CD14-positive monocyte (primary cell): ENCODE results near the gene IGF1R. TPM values are rescaled to one million over a fixed set of nuclear protein-coding genes. Genes with fewer than 3 reads are reported as not detected.

Experiments
- DNase-seq, 3 donors: peaks; one replicate each; pipeline ENCODE4 v3.0.0-alpha.2; 2011 to 2022
- H2AFZ ChIP-seq: 2 replicates; pipeline ENCODE4 v1.6.0; 2012; ENCODE audit warnings: mild to moderate bottlenecking, low read depth, low read length, inconsistent platforms; ENCODE audit not compliant: insufficient read depth, poor library complexity, severe bottlenecking
- H3K27ac ChIP-seq, 2 donors: 1 replicate in 1 of 2; 2 replicates in 1 of 2; pipeline ENCODE4 v1.5.1; 2012 to 2013; ENCODE audit warnings: low read length in 2 of 2, control low read depth in 1 of 2, inconsistent platforms in 1 of 2, low read depth in 1 of 2, mild to moderate bottlenecking in 1 of 2
- H3K27me3 ChIP-seq, 2 donors: one replicate each; pipeline versions ENCODE4 v1.6.0 to v1.6.1; 2011 to 2013; ENCODE audit warnings: low read length in 2 of 2; ENCODE audit not compliant: control insufficient read depth in 2 of 2, insufficient read depth in 2 of 2
- H3K36me3 ChIP-seq, 2 donors: replicated peaks in 1 of 2; 1 replicate in 1 of 2; 2 replicates in 1 of 2; pipeline versions ENCODE4 v1.5.1 to v1.6.1; 2012 to 2013; ENCODE audit warnings: low read length in 2 of 2, control low read depth in 1 of 2, inconsistent platforms in 1 of 2, mild to moderate bottlenecking in 1 of 2; ENCODE audit not compliant: insufficient read depth in 2 of 2, control insufficient read depth in 1 of 2
- H3K4me1 ChIP-seq, 2 donors: 1 replicate in 1 of 2; 2 replicates in 1 of 2; pipeline versions ENCODE4 v1.5.1 to v1.6.1; 2012 to 2013; ENCODE audit warnings: low read length in 2 of 2, control low read depth in 1 of 2, inconsistent platforms in 1 of 2, mild to moderate bottlenecking in 1 of 2, moderate library complexity in 1 of 2; ENCODE audit not compliant: insufficient read depth in 2 of 2, control insufficient read depth in 1 of 2
- H3K4me2 ChIP-seq: replicated peaks from 2 replicates; pipeline ENCODE3; 2012; ENCODE audit warnings: low read length, moderate library complexity, mild to moderate bottlenecking; ENCODE audit not compliant: poor library complexity, severe bottlenecking; ENCODE audit errors: extremely low read depth
- H3K4me3 ChIP-seq, 3 experiments: fragments of 200-600 bp in 1 of 3; sonication (generic) in 1 of 3; replicated peaks in 1 of 3; 1 replicate in 2 of 3; 2 replicates in 1 of 3; pipeline ENCODE4 v1.5.1; 2011 to 2013; ENCODE audit warnings: low read length in 3 of 3, mild to moderate bottlenecking in 3 of 3, control low read depth in 2 of 3, low read depth in 2 of 3, inconsistent platforms in 1 of 3, moderate library complexity in 1 of 3
- H3K79me2 ChIP-seq: 2 replicates; pipeline ENCODE4 v1.6.0; 2012; ENCODE audit warnings: mild to moderate bottlenecking, control low read depth, inconsistent platforms, low read length, moderate library complexity; ENCODE audit not compliant: insufficient read depth
- H3K9ac ChIP-seq: 2 replicates; pipeline ENCODE4 v1.6.0; 2017; ENCODE audit warnings: low read length, mild to moderate bottlenecking; ENCODE audit not compliant: insufficient read depth, poor library complexity, severe bottlenecking
- H3K9me3 ChIP-seq, 2 donors: replicated peaks in 1 of 2; 1 replicate in 1 of 2; 2 replicates in 1 of 2; pipeline versions ENCODE4 v1.5.1 to v1.6.1; 2012 to 2013; ENCODE audit warnings: low read length in 2 of 2, control low read depth in 1 of 2; ENCODE audit not compliant: control insufficient read depth in 1 of 2, insufficient read depth in 1 of 2
- H4K20me1 ChIP-seq: 2 replicates; pipeline ENCODE4 v1.6.0; 2012; ENCODE audit warnings: mild to moderate bottlenecking, low read length, control low read depth, moderate library complexity; ENCODE audit not compliant: insufficient read depth
- H3K27ac Mint-ChIP-seq, 7 donors: one replicate each; pipeline ENCODE4 v1.8.0; 2020; ENCODE audit warnings: mild to moderate bottlenecking in 7 of 7, mixed read lengths in 7 of 7, moderate library complexity in 6 of 7, inconsistent platforms in 2 of 7
- H3K27me3 Mint-ChIP-seq, 3 donors: one replicate each; pipeline ENCODE4 v1.8.0; 2021 to 2022; ENCODE audit warnings: low read depth in 3 of 3, mild to moderate bottlenecking in 3 of 3, mixed read lengths in 3 of 3, moderate library complexity in 3 of 3, inconsistent platforms in 1 of 3
- H3K36me3 Mint-ChIP-seq, 2 donors: one replicate each; pipeline ENCODE4 v1.8.0; 2020; ENCODE audit warnings: mixed read lengths in 2 of 2, inconsistent platforms in 1 of 2, mild to moderate bottlenecking in 1 of 2
- H3K4me1 Mint-ChIP-seq: one replicate; pipeline ENCODE4 v1.8.0; 2020; ENCODE audit warnings: mild to moderate bottlenecking, mixed read lengths
- H3K4me3 Mint-ChIP-seq, 2 donors: one replicate each; pipeline ENCODE4 v1.8.0; 2020; ENCODE audit warnings: mild to moderate bottlenecking in 2 of 2, mixed read lengths in 2 of 2, moderate library complexity in 1 of 2
- H3K9me3 Mint-ChIP-seq, 7 donors: one replicate each; pipeline ENCODE4 v1.8.0; 2020 to 2022; ENCODE audit warnings: mixed read lengths in 7 of 7, mild to moderate bottlenecking in 6 of 7, moderate library complexity in 6 of 7, inconsistent platforms in 2 of 7
- WGBS: methylation state at CpG from one replicate; pipeline ENCODE4 v1.1.5; 2013; ENCODE audit warnings: missing lambda C conversion rate; ENCODE audit not compliant: insufficient coverage; 5-methylcytosine and 5-hydroxymethylcytosine counted together
- intact Hi-C, 2 donors: fragments of 100-400 bp; cut with micrococcal nuclease; formaldehyde crosslinking; loops; one replicate each; pipeline versions ENCODE4 v1.15.0 to v1.15.1; 2023
- polyA plus RNA-seq, 3 donors: library from polyadenylated mRNA; depleted of rRNA in 1 of 3; unstranded in 2 of 3; stranded (reverse) in 1 of 3; fragments of 300-500 nt in 2 of 3; fragments of >200 nt in 1 of 3; fragmentation: Illumina TruSeq in 2 of 3; gene quantifications; 1 replicate in 2 of 3; 2 replicates in 1 of 3; pipeline ENCODE4 v1.2.3, GENCODE V29; 2012 to 2021
- TF ChIP-seq, protein P1 (sequence below): fragments of 200-600 bp; IDR thresholded peaks from one replicate; pipeline ENCODE4 v1.8.0; 2022; ENCODE audit warnings: antibody characterized with exemption, mild to moderate bottlenecking

IGF1R gene
- polyA plus RNA-seq, 3 donors = 0.35 to 4.9 (median 0.67) TPM

DNA sequence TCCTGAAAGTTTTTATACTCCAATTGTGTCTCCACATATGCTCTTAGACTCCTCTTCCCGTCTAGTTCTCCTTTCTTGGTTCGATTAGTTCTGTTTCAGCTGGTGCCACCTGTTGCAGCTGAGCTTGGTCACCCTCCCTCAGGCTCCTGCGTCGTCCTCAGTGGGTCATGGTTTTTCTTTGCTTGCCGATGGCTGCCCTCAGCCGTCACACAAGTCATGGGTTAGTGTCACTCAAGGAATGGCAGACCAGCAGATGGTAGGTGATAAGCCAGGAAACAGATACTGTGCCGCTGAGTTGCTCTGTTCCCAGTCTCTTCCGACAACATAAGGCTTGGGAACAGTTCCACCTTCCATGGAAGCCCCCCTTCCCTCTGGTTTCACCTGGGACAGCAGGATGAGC lies 109.9 kb downstream of the IGF1R start:
- H2AFZ ChIP-seq = no peak overlapping the region
- no peaks in the 10 kb centered on the region for H3K9me3 ChIP-seq
- intact Hi-C loops = no loop called here
- H3K27me3 ChIP-seq = no peaks in the 10 kb centered on the region
- H3K4me3 ChIP-seq = no peak overlapping the region
- H4K20me1 ChIP-seq = peaks cover 69% of the 10 kb centered on the region
- H3K9me3 Mint-ChIP-seq = no peaks in the 10 kb centered on the region
- no peaks in the 10 kb centered on the region for H3K36me3 ChIP-seq
- H3K4me2 ChIP-seq = no peak overlapping the region
- H3K27ac ChIP-seq = no peak overlapping the region
- H3K9ac ChIP-seq = no peak overlapping the region
- peaks cover 21% of the 10 kb centered on the region for H3K4me1 Mint-ChIP-seq
- peaks cover 7 to 17% of the 10 kb centered on the region in 2 donors for H3K4me1 ChIP-seq
- WGBS = 21% methylated on average over 7 of the region's 8 CpGs
- no peaks in the 10 kb centered on the region for H3K36me3 Mint-ChIP-seq
- DNase-seq = no peak
- H3K79me2 ChIP-seq = peaks cover 88% of the 10 kb centered on the region
- no peak overlapping the region for H3K4me3 Mint-ChIP-seq
- H3K27ac Mint-ChIP-seq = peak overlapping the region in 1 of 7 donors; percentile 6
- peaks cover 0 to 3% (median 0%) of the 10 kb centered on the region in 3 donors for H3K27me3 Mint-ChIP-seq
- TF ChIP-seq, protein P1, sequence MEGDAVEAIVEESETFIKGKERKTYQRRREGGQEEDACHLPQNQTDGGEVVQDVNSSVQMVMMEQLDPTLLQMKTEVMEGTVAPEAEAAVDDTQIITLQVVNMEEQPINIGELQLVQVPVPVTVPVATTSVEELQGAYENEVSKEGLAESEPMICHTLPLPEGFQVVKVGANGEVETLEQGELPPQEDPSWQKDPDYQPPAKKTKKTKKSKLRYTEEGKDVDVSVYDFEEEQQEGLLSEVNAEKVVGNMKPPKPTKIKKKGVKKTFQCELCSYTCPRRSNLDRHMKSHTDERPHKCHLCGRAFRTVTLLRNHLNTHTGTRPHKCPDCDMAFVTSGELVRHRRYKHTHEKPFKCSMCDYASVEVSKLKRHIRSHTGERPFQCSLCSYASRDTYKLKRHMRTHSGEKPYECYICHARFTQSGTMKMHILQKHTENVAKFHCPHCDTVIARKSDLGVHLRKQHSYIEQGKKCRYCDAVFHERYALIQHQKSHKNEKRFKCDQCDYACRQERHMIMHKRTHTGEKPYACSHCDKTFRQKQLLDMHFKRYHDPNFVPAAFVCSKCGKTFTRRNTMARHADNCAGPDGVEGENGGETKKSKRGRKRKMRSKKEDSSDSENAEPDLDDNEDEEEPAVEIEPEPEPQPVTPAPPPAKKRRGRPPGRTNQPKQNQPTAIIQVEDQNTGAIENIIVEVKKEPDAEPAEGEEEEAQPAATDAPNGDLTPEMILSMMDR = no peak

DNA sequence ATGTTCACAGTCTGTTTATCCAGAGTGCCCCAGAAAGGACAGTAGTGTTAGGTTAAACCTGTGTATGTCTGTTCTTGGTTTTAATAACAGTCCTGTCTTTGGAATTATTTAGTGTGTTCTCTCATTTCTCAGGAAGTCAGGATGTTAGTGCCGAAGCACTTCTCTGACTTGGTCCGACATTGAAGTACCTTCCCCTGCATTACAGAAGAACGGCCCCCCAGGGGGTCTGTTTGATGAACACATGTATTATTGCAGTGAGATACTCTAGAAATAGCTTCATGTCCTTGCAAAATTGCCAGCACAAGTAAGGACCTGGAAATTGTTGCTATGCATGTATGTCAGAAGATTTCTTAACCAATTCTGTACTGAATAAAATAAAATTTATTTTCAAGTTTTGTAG lies 110.9 kb downstream of the IGF1R start:
- Histone ChIP-seq H4K20me1 (peaks cover 67% of the 10 kb centered on the region), H3K36me3 (no peaks in the 10 kb centered on the region), H3K27ac (no peak overlapping the region), H3K27me3 (no peaks in the 10 kb centered on the region), H3K9me3 (no peaks in the 10 kb centered on the region), H2AFZ (no peak overlapping the region), H3K79me2 (peaks cover 87% of the 10 kb centered on the region), H3K9ac (no peak overlapping the region), H3K4me1 (peaks cover 5 to 9% of the 10 kb centered on the region in 2 donors), H3K4me3 (no peak overlapping the region), H3K4me2 (no peak overlapping the region)
- intact Hi-C loops = no loop called here
- WGBS = 100% methylated on average over 1 of the region's 3 CpGs
- Mint-ChIP-seq H3K36me3 (no peaks in the 10 kb centered on the region), H3K27ac (no peak overlapping the region), H3K4me1 (peaks cover 13% of the 10 kb centered on the region), H3K4me3 (no peak overlapping the region), H3K27me3 (peaks cover 0 to 3% (median 0%) of the 10 kb centered on the region in 3 donors), H3K9me3 (no peaks in the 10 kb centered on the region)
- TF ChIP-seq, protein P1 = no peak
- DNase-seq = no peak
